ENCODE data around the gene CHRNG.
A peak's percentile ranks its signal among the peaks of the same experiment; 100 is the strongest.
"Not testable (repeated sequence)": the region's sequence is repeated elsewhere in the genome, so short reads cannot be mapped to it uniquely, and the experiment has no call there.

CHRNG gene

DNA sequence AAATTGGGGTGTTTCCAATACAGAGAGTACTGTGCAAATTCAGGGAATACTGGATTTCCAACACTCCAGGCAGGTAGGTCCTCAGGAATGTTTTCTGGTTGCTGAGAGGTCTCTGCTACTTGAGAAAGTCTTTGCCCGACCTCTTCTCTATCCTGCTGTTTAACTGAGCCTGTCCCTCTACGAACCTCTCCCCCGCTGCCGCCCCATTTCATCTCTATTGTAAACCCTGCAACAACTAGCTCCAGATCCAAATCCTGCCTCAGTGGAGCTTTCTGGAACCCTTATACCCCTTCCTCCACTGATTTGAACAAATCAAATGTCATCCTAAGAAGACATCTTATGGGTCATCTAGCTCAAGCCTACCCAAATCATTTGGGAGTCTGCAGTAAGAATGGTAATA, 12.3 kb downstream of the CHRNG start:
- Histone ChIP-seq H3K4me1 (ENCODE audit: control insufficient read depth, insufficient read depth, low read length) (peaks cover 11% of the 10 kb centered on the region), H3K4me3 (ENCODE audit: low read length) (peak overlapping the region; percentile 75), H3K9ac (ENCODE audit: low read depth, low read length) (peak overlapping the region; percentile 98), H3K4me2 (ENCODE audit: low read length) (peak overlapping the region; percentile 87), H3K36me3 (ENCODE audit: insufficient read depth, low read length) (peaks cover 25% of the 10 kb centered on the region), H3K9me3 (replicated peaks; ENCODE audit: low read length) (no peaks in the 10 kb centered on the region), H3K27me3 (ENCODE audit: control insufficient read depth, insufficient read depth, low read length) (no peaks in the 10 kb centered on the region)

DNA sequence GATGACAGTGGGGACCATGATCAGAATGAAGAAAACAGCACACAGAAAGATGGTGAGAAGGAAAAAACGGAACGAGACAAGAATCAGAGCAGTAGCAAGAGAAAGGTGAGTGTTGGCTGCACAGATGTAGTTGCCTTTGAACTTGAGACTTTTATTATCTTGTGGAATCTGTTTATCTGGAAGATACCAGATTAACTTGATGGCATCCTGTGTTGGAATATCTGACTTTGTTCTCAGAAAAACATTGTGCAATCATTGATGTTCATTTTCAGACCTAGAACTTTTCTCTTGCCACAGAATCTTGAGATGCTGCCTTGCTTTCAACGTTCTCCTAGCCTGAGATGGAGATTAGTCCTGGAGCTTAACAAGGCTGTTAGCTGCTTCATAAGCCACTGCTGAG, 16.9 kb downstream of the CHRNG start:
- H3K9me3 ChIP-seq (replicated peaks; ENCODE audit: low read length) = no peaks in the 10 kb centered on the region
- H3K27me3 ChIP-seq (ENCODE audit: control insufficient read depth, insufficient read depth, low read length) = no peaks in the 10 kb centered on the region
- H3K4me1 ChIP-seq (ENCODE audit: control insufficient read depth, insufficient read depth, low read length) = peaks cover 5% of the 10 kb centered on the region
- H3K9ac ChIP-seq (ENCODE audit: low read depth, low read length) = no peak overlapping the region
- no peak overlapping the region for H3K4me3 ChIP-seq (ENCODE audit: low read length)
- H3K4me2 ChIP-seq (ENCODE audit: low read length) = no peak overlapping the region
- peaks cover 65% of the 10 kb centered on the region for H3K36me3 ChIP-seq (ENCODE audit: insufficient read depth, low read length)

DNA sequence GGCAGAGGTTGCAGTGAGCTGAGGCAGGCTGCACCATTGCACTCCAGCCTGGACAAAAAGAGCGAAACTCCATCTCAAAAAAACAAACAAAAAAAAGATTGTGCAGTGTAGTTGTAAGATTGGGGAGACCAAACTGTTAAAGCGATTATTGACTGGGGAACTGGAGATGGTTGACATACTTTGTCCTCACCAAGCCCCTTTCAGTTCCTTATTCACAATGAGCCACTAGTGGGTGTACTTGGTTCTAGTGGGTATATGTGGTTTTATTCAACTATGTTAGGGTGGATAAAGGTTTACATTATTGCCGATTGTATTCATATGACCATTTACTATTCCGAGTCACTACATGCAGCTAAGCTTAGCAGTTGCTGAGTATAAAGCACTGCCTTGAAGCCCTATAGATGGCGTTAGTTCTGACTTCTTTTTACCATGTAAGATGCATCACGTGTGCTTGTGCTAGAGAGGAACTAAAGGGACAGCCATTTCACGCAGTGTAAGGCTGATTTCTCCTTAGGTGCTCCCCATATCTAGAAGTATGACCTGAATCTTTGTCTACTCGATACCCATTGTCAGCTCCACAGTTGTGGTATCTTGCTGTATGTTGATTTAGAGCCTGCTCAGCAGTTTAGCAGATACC, 23.1 kb downstream of the CHRNG start:
- Histone ChIP-seq H3K9ac (ENCODE audit: low read depth, low read length) (no peak overlapping the region), H3K36me3 (ENCODE audit: insufficient read depth, low read length) (peaks cover 88% of the 10 kb centered on the region), H3K27me3 (ENCODE audit: control insufficient read depth, insufficient read depth, low read length) (no peaks in the 10 kb centered on the region), H3K4me2 (ENCODE audit: low read length) (no peak overlapping the region), H3K4me1 (ENCODE audit: control insufficient read depth, insufficient read depth, low read length) (peaks cover 7% of the 10 kb centered on the region), H3K4me3 (ENCODE audit: low read length) (no peak overlapping the region), H3K9me3 (replicated peaks; ENCODE audit: low read length) (no peaks in the 10 kb centered on the region)

DNA sequence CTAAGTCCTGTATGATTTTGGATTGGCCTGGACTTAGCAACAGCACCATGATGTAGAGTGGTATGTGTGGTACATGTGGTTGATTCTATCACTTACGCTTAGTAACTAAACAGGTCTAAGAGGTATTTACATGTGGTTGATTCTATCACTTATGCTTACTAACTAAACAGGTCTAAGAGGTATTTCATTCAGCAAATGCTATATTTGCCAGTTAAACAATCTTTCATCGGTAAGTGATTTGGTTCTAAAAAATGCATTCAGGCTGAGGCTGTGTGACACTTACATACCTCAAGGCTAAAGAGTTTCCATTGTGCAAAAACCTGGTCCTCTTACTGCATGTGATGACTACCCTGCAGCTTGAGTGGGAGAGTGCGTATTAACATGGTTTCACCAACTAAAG, 24.1 kb downstream of the CHRNG start:
- H3K9me3 ChIP-seq (replicated peaks; ENCODE audit: low read length) = no peaks in the 10 kb centered on the region
- H3K4me2 ChIP-seq (ENCODE audit: low read length) = no peak overlapping the region
- no peak overlapping the region for H3K4me3 ChIP-seq (ENCODE audit: low read length)
- peaks cover 85% of the 10 kb centered on the region for H3K36me3 ChIP-seq (ENCODE audit: insufficient read depth, low read length)
- no peak overlapping the region for H3K9ac ChIP-seq (ENCODE audit: low read depth, low read length)
- peaks cover 17% of the 10 kb centered on the region for H3K4me1 ChIP-seq (ENCODE audit: control insufficient read depth, insufficient read depth, low read length)
- no peaks in the 10 kb centered on the region for H3K27me3 ChIP-seq (ENCODE audit: control insufficient read depth, insufficient read depth, low read length)

DNA sequence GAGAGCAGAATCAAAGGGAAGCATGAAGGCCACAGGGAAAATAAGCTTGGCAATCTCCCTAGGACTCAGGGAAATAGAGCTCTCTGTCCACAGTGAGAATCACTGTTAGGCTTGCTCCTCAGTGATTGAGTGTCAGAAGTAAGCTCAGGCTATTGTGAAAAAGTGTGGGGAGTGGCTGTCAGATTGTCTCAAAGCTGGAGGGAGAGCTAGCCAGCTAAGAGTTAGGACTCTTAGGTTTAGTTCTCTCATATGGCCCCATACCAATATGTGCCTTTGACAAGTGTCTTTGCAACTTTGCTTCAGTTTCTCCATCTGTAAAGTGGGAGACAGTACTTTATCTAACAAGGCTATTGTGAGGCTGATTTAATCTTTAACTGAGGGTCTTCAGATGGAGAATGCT, 28.2 kb downstream of the CHRNG start:
- H3K4me1 ChIP-seq (ENCODE audit: control insufficient read depth, insufficient read depth, low read length) = peaks cover 21% of the 10 kb centered on the region

DNA sequence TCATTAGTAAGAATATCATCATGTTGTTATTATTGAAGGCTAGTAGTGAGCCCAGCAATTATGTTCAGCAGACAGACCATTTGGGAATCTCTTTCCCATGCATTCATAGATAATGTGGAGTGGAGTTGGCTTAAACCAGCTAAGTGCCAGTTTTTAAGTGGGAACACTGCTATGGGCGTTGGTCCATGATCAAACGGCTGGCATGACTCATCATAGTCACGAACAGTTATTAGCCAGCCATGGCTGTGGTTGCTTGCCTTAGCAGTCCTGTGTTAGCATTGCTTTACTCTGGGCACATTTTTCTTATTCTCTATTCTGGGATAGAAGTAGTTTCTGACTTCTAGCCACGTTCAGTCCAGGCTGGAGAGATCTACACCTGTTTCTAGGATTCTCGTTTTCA, 28.7 kb downstream of the CHRNG start:
- Histone ChIP-seq H3K36me3 (ENCODE audit: insufficient read depth, low read length) (peaks cover 77% of the 10 kb centered on the region), H3K27me3 (ENCODE audit: control insufficient read depth, insufficient read depth, low read length) (no peaks in the 10 kb centered on the region), H3K4me1 (ENCODE audit: control insufficient read depth, insufficient read depth, low read length) (peaks cover 21% of the 10 kb centered on the region), H3K4me2 (ENCODE audit: low read length) (peak overlapping the region; percentile 29), H3K4me3 (ENCODE audit: low read length) (no peak overlapping the region), H3K9ac (ENCODE audit: low read depth, low read length) (peak overlapping the region; percentile 43), H3K9me3 (replicated peaks; ENCODE audit: low read length) (no peaks in the 10 kb centered on the region)

More for the DNA sequence above, 28.2 kb downstream of the CHRNG start:
- Histone ChIP-seq H3K27me3 (ENCODE audit: control insufficient read depth, insufficient read depth, low read length) (no peaks in the 10 kb centered on the region), H3K9me3 (replicated peaks; ENCODE audit: low read length) (no peaks in the 10 kb centered on the region), H3K9ac (ENCODE audit: low read depth, low read length) (peak overlapping the region; percentile 40), H3K4me3 (ENCODE audit: low read length) (no peak overlapping the region), H3K36me3 (ENCODE audit: insufficient read depth, low read length) (peaks cover 77% of the 10 kb centered on the region), H3K4me2 (ENCODE audit: low read length) (peak overlapping the region; percentile 29)

DNA sequence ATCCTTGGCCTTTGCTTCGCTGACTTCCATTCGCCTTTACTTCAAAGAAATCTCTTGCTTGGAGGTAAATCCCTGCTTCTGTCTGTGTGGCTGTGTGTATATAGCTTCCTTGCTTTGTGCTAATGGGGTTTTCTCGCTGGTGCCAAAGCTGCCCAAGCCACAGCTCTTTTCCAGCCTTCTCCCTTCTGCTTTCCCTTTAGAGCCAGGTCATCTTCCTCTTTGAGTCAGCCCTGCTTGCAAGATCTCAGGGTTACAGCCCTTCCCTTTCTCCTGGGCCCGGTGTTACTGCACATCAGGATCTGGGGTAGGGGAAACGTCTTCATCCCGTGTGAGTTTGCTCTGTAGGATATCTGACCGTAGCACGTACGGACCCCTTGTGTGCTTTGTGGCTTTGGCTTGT, 30.0 kb downstream of the CHRNG start:
- no peaks in the 10 kb centered on the region for H3K9me3 ChIP-seq (replicated peaks; ENCODE audit: low read length)
- H3K27me3 ChIP-seq (ENCODE audit: control insufficient read depth, insufficient read depth, low read length) = no peaks in the 10 kb centered on the region
- peaks cover 31% of the 10 kb centered on the region for H3K4me1 ChIP-seq (ENCODE audit: control insufficient read depth, insufficient read depth, low read length)
- H3K4me2 ChIP-seq (ENCODE audit: low read length) = no peak overlapping the region
- no peak overlapping the region for H3K4me3 ChIP-seq (ENCODE audit: low read length)
- H3K9ac ChIP-seq (ENCODE audit: low read depth, low read length) = no peak overlapping the region
- H3K36me3 ChIP-seq (ENCODE audit: insufficient read depth, low read length) = peaks cover 66% of the 10 kb centered on the region

DNA sequence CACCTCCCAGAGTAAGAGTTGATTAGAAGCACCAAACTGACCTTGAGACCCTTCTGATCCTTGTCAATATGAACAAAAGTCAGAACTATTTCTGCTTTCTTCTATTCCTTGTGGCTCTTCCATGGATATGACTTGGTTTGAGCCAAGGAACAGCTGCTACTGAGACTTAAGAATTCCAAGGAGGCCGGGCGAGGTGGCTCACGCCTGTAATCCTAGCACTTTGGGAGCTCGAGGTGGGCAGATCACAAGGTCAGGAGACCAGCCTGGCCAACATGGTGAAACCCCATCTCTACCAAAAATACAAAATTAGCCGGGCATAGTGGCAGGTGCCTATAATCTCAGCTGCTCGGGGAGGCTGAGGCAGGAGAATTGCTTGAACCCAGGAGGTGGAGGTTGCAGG, 31.0 kb downstream of the CHRNG start:
- H3K4me2 ChIP-seq (ENCODE audit: low read length); H3K4me3 ChIP-seq (ENCODE audit: low read length); H3K9ac ChIP-seq (ENCODE audit: low read depth, low read length); H3K9me3 ChIP-seq (replicated peaks; ENCODE audit: low read length); H3K27me3 ChIP-seq (ENCODE audit: control insufficient read depth, insufficient read depth, low read length): not testable (repeated sequence)
- peaks cover 39% of the 10 kb centered on the region for H3K4me1 ChIP-seq (ENCODE audit: control insufficient read depth, insufficient read depth, low read length)
- peaks cover 65% of the 10 kb centered on the region for H3K36me3 ChIP-seq (ENCODE audit: insufficient read depth, low read length)

DNA sequence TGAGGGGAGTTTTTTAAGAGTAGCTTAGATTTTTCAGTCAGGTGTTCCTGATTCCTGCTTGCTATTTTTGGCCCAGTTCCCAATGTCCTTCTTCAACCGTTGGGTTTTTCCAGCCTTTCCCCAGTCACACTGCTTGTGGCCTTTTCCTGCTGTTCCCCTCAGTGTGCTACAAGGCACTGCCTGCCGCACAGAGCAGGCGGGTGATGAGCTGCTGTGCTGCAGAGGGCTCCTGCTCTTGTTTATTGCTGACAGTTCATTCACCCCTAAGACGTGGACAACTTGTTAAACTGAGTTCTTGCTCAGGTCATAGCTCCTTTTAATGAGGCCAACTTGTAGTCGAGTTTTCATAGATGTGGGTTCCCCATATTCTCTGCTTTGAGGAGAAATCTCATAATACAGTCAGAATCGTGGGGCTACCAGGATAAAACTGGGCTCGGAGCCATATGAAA, 31.6 kb downstream of the CHRNG start:
- Histone ChIP-seq H3K4me3 (ENCODE audit: low read length) (no peak overlapping the region), H3K9me3 (replicated peaks; ENCODE audit: low read length) (no peaks in the 10 kb centered on the region), H3K36me3 (ENCODE audit: insufficient read depth, low read length) (peaks cover 60% of the 10 kb centered on the region), H3K4me1 (ENCODE audit: control insufficient read depth, insufficient read depth, low read length) (peaks cover 39% of the 10 kb centered on the region), H3K9ac (ENCODE audit: low read depth, low read length) (no peak overlapping the region), H3K27me3 (ENCODE audit: control insufficient read depth, insufficient read depth, low read length) (no peaks in the 10 kb centered on the region), H3K4me2 (ENCODE audit: low read length) (no peak overlapping the region)

DNA sequence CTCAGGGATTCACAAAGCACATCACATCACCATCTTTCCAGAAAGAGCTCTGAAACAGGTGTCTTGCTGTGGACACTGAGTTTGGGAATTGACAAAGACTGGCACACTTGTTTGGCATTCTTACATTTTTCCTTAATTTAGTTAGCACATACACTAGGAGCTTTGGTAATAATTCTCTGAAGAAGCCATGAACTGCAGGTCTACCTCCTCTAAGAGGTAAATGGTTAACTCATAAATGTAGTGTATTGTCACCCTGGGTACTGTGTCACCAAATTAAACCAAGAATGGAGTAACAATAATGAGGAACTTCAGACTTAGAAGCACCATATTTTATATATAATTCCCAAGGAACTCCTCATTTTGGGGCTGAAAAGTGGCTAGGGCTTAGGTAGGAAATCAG, 33.5 kb downstream of the CHRNG start:
- H3K4me1 ChIP-seq (ENCODE audit: control insufficient read depth, insufficient read depth, low read length) = peaks cover 40% of the 10 kb centered on the region
- H3K9me3 ChIP-seq (replicated peaks; ENCODE audit: low read length) = no peaks in the 10 kb centered on the region
- H3K9ac ChIP-seq (ENCODE audit: low read depth, low read length) = no peak overlapping the region
- peaks cover 41% of the 10 kb centered on the region for H3K36me3 ChIP-seq (ENCODE audit: insufficient read depth, low read length)
- H3K27me3 ChIP-seq (ENCODE audit: control insufficient read depth, insufficient read depth, low read length) = no peaks in the 10 kb centered on the region
- H3K4me2 ChIP-seq (ENCODE audit: low read length) = no peak overlapping the region
- H3K4me3 ChIP-seq (ENCODE audit: low read length) = no peak overlapping the region

DNA sequence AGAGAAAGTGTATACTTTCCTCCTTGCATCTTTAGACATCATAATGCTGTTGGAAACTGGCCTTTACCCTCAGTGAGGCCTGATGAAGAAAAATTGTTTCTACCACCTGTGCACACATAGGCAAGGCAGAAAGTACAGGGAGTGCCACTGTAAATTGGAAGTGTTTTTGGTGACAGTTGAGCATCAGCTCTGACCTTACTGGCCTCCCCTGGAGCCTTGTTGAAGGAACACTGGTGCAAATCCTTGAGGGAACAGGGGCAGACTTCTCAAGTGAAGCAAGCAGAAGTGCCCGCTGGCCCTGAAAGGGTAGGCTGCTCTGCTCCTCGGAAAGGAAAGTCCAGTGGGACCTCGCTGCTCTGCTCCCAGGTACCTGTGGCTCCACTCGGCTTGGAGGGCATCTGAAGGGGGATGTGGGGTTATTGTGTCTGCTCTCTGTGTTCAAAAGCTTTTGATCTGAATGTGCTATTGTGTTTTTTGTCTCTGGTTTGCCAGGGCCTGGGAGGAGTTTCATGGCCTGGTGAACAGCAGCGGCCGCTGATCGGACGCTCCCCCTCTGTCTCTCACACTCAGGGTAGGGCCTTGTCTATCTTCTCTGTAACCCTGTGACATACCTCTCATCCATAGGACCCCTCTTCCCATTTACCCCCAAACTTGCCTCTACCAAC, 34.4 kb downstream of the CHRNG start:
- peaks cover 31% of the 10 kb centered on the region for H3K4me1 ChIP-seq (ENCODE audit: control insufficient read depth, insufficient read depth, low read length)
- H3K9ac ChIP-seq (ENCODE audit: low read depth, low read length) = peak overlapping the region; percentile 55
- H3K27me3 ChIP-seq (ENCODE audit: control insufficient read depth, insufficient read depth, low read length) = no peaks in the 10 kb centered on the region
- no peaks in the 10 kb centered on the region for H3K9me3 ChIP-seq (replicated peaks; ENCODE audit: low read length)
- H3K4me3 ChIP-seq (ENCODE audit: low read length) = no peak overlapping the region
- H3K36me3 ChIP-seq (ENCODE audit: insufficient read depth, low read length) = peaks cover 36% of the 10 kb centered on the region
- peak overlapping the region; percentile 9 for H3K4me2 ChIP-seq (ENCODE audit: low read length)

Measured in skeletal muscle satellite cell (primary cell).